ENCODE results near the gene MROH8. TPM values are rescaled to one million over a fixed set of nuclear protein-coding genes. Genes with fewer than 3 reads are reported as not detected.
A peak's percentile ranks its signal among the peaks of the same experiment; 100 is the strongest.

MROH8 gene
- total and polyA plus RNA-seq, 2 of the 13 experiments (the other 11 are each of a cell fraction or from before 2014, with no cell fraction given), result 2.6 to 5.5 TPM

- POLR2A ChIA-PET, result interaction anchor here (0.7 kb wide), 1 partner anchor 88 kb away, joined by 3 read pairs; no protein-coding TSS in a partner anchor
Measured at GRCh38 chr20:37090407-37090806, 88.9 kb downstream of the MROH8 start.

GRCh38 chr20:37081717-37082289, 97.5 kb downstream of the MROH8 start:
- no peak overlapping the region for H3K9ac ChIP-seq (ENCODE audit: insufficient read depth, low read depth, low read length)
- H3K27me3 ChIP-seq (ENCODE audit: control insufficient read depth in 1 of 2, insufficient read depth in 2 of 2, low read length in 2 of 2), result no peaks in the 10 kb centered on the region
- no TSS peak for BruUV-seq (replicated peaks)
- POLR2A ChIA-PET, result no interaction called here
- no peak for FAIRE-seq
- CTCF ChIA-PET (ENCODE audit: low intra/inter-chr PET ratio, low total read pairs), result interaction anchor here (1.2 kb wide), 1 partner anchor 74 kb away, joined by 3 read pairs; no protein-coding TSS in a partner anchor
- H3K4me3 ChIP-seq (replicated peaks in 1 of 3; ENCODE audit: insufficient read depth in 1 of 3, low read depth in 2 of 3, low read length in 3 of 3), result no peak overlapping the region
- ATAC-seq, result peak; percentile 70
- no peaks in the 10 kb centered on the region for H3K4me1 ChIP-seq (ENCODE audit: insufficient read depth, low read length)
- no peak overlapping the region for H2AFZ ChIP-seq (ENCODE audit: low read length)
- peaks cover 17 to 59% of the 10 kb centered on the region in 2 experiments for H3K36me3 ChIP-seq (replicated peaks in 1 of 2; ENCODE audit: control insufficient read depth in 1 of 2, insufficient read depth in 2 of 2, low read length in 2 of 2)
- 97% methylated on average over 5 of the region's 5 CpGs for WGBS (ENCODE audit: low lambda C conversion rate)
- peaks cover 11% of the 10 kb centered on the region for H3K79me2 ChIP-seq (ENCODE audit: insufficient read depth, low read length)
- DNase-seq (ENCODE audit: low spot score), result no peak
- intact Hi-C loops (cut with micrococcal nuclease; ENCODE audit: unreplicated experiment) (no loop called here), in situ Hi-C loops (cut with HindIII; ENCODE audit: extremely low pct_ligation_motif_present, low pct_unique_long_range_greater_than_20kb) (no loop called here)
- no peaks in the 10 kb centered on the region for H3K9me3 ChIP-seq (ENCODE audit: low read length)
- no peak overlapping the region for H3K27ac ChIP-seq (ENCODE audit: extremely low read length, insufficient read depth, low read length)
- no peak overlapping the region for H3K4me2 ChIP-seq (ENCODE audit: low read depth, low read length)
- no peaks in the 10 kb centered on the region for H4K20me1 ChIP-seq (ENCODE audit: insufficient read depth, low read length)
- 0 out of 2 replicates have a peak, but pooled peaks have one; percentile 18 for TF ChIP-seq ZBTB34 (CRISPR knock-in tag; IDR thresholded peaks at IDR 0.05)
- peak; percentile 48; the same call in 1 of the 2 replicates for TF ChIP-seq STAG1 (CRISPR knock-in tag; IDR thresholded peaks at IDR 0.05)
- peak; percentile 18 for TF ChIP-seq XRCC5 (optimal IDR thresholded peaks at IDR 0.05; ENCODE audit: low read length)
- TF ChIP-seq CTCF (CRISPR knock-in tag; IDR thresholded peaks at IDR 0.05), result peak; percentile 56
- TF ChIP-seq ZNF101 (CRISPR knock-in tag; IDR thresholded peaks at IDR 0.05; ENCODE audit: borderline replicate concordance, low read depth), result no peak
- TF ChIP-seq AHR (CRISPR knock-in tag; IDR thresholded peaks at IDR 0.05), result no peak
- TF ChIP-seq TEAD3 (CRISPR knock-in tag; optimal IDR thresholded peaks at IDR 0.05; ENCODE audit: borderline replicate concordance), result peak; percentile 26
- TF ChIP-seq ATF4 (CRISPR knock-in tag; IDR thresholded peaks at IDR 0.05), result no peak
- no peak for TF ChIP-seq ZNF513 (CRISPR knock-in tag; conservative IDR thresholded peaks at IDR 0.05)
- 0 out of 2 replicates have a peak, but pooled peaks have one; percentile 48 for TF ChIP-seq ZNF44 (CRISPR knock-in tag; IDR thresholded peaks at IDR 0.05)

More at GRCh38 chr20:37090407-37090806, 88.9 kb downstream of the MROH8 start:
- FAIRE-seq (no peak), DNase-seq (ENCODE audit: low spot score) (no peak), ATAC-seq (no peak)
- Histone ChIP-seq H3K4me2 (ENCODE audit: low read depth, low read length) (no peak overlapping the region), H3K4me1 (ENCODE audit: insufficient read depth, low read length) (peaks cover 21% of the 10 kb centered on the region), H3K27me3 (ENCODE audit: control insufficient read depth in 1 of 2, insufficient read depth in 2 of 2, low read length in 2 of 2) (no peaks in the 10 kb centered on the region; a peak in 1 of 5 replicates), H3K36me3 (replicated peaks in 1 of 2; ENCODE audit: control insufficient read depth in 1 of 2, insufficient read depth in 2 of 2, low read length in 2 of 2) (peaks cover 4 to 40% of the 10 kb centered on the region in 2 experiments), H3K4me3 (replicated peaks in 1 of 3; ENCODE audit: insufficient read depth in 1 of 3, low read depth in 2 of 3, low read length in 3 of 3) (no peak overlapping the region), H3K9ac (ENCODE audit: insufficient read depth, low read depth, low read length) (no peak overlapping the region), H2AFZ (ENCODE audit: low read length) (no peak overlapping the region), H3K79me2 (ENCODE audit: insufficient read depth, low read length) (peaks cover 20% of the 10 kb centered on the region), H4K20me1 (ENCODE audit: insufficient read depth, low read length) (no peaks in the 10 kb centered on the region), H3K9me3 (ENCODE audit: low read length) (no peaks in the 10 kb centered on the region), H3K27ac (ENCODE audit: extremely low read length, insufficient read depth, low read length) (no peak overlapping the region)
- in situ Hi-C loops (cut with HindIII; ENCODE audit: extremely low pct_ligation_motif_present, low pct_unique_long_range_greater_than_20kb) (no loop called here), intact Hi-C loops (cut with micrococcal nuclease; ENCODE audit: unreplicated experiment) (loop anchor here (10.0 kb wide), 1 partner anchor 136 kb away; the partner anchor contains the start of gene SAMHD1)
- CTCF ChIA-PET (ENCODE audit: low intra/inter-chr PET ratio, low total read pairs), result no interaction called here
- no TSS peak for BruUV-seq (replicated peaks)
- 92% methylated on average over 2 of the region's 2 CpGs for WGBS (ENCODE audit: low lambda C conversion rate)
- TF ChIP-seq CEBPG (CRISPR knock-in tag; IDR thresholded peaks at IDR 0.05) (peak; percentile 20; the same call in 1 of the 2 replicates), NFATC3 (CRISPR knock-in tag; IDR thresholded peaks at IDR 0.05) (no peak), CEBPB (IDR thresholded peaks at IDR 0.05; ENCODE audit: borderline replicate concordance, low read depth, low read length) (peak; percentile 70; the same call in 1 of the 2 replicates)

Measured in HepG2 (cell line).